MV-4-11 (cell line): ENCODE data around the gene HSP90AB1.

Source experiments
- DNase-seq: peaks from one replicate; lab custom pipeline; 2025; lab: John Stamatoyannopoulos, UW

The HSP90AB1 gene

DNA sequence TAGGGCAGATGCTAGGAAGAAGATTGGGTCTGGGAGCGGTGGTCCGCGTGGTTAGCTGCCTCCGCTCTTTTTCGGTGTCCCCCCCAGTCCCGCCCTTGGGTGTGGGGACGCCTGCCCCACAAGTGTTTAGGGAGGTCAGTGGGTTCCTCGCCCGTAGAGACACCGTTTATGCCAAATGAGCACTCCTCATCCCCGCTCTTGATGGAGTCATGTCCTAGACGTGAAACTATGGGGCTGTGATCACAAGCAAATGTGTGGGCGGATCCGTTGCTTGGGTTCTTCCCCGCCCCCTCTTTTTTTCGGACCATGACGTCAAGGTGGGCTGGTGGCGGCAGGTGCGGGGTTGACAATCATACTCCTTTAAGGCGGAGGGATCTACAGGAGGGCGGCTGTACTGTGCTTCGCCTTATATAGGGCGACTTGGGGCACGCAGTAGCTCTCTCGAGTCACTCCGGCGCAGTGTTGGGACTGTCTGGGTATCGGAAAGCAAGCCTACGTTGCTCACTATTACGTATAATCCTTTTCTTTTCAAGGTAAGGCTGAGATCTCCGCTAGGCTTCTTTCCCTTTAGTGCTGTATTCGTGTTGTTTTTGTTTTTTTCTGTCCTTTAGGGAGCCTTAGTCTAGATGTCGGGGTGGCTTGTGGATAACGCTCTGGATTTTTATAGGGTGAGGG, at the start of gene HSP90AB1:
HSP90AB1 (plus strand) TSS at position 439 of the 675 bp plus-strand sequence. CDS start 1,529 bp downstream, outside the sequence.
- DNase-seq, result peak; percentile 94

DNA sequence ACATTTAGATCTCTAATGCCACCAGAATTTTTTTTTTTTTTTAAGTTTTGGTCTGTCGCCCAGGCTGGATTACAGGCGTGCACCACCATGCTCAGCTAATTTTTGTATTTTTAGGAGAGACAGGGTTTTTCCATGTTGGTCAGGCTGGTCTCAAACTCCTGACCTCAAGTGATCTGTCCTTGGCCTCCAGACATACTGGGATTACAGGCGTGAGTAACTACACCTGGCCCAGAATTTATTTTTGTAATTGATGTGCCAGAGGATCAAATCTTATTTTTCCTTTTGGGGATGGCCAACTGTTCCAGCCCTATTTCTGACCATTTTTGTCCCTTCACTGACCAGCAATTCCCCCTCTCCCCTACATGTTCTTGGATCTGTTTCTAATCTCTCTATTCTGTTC, 48.2 kb upstream of the HSP90AB1 start:
- DNase-seq, result no peak

DNA sequence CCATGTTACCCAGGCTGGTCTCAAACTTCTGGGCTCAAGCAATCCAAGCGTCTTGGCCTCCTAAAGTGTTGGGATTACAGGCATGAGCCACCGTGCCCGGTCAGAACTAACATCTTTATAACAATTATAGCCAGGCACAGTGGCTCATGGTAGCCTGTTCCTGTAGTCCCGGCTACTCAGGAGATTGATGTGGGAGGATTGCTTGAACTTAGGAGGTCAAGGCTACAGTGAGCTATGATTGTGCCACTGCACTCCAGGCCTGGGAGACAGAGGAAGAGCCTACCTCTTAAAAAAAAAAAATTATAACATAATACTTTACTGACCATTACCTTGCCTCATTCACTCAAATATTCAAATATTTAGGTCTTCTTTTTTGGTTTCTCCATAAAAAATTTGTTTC, 47.0 kb upstream of the HSP90AB1 start:
- no peak for DNase-seq

DNA sequence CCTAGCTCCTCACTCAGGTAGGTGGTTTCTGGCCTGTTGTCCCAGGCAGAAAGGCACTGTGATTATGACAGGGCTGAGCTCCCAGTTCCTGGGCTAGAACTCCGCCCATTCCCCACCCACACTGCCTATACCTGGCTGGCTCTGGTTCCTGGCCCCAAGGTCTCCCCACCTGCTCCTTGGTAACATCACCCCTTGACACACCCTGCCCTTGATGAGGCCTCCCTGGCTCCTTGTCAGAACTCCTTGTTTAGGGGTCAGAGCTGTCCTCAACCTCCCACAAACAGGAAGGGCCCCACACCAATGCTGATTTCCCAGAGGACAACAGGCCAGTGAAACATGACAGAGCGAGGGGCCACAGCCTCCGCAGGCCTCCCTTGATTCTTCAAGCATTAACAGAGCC, 45.7 kb upstream of the HSP90AB1 start:
- no peak for DNase-seq

DNA sequence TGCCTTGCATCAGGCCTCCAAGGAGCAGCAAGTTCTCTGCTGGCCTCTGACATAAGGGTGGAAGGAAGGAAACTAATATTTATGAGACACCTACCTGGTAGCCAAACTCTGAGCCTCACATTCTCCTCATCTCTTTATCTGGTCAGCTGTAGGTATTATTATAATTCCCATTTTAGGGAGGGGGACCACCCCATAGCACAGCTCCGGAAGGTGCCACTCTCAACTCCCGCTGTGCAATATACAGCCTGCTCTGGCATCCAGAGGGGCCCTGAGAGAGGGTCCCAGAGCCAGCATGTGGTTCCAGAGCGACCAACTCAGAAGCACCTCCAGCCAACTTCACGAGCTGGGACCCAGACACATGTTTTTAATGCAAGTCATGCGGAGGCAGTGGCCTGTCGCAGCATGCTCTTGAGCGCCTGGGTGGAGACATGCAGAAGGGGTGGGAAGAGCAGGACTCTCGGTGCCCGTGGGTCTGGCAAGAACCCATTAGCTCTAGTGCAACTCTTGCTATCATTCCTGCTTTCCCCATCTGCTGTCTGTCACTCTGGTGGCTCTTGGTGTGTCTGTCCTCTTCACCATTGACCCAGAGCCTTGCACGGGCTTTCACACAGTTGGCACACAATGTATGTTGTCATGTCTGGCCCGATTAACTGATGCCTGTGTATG, 45.1 kb upstream of the HSP90AB1 start:
- DNase-seq, result no peak

DNA sequence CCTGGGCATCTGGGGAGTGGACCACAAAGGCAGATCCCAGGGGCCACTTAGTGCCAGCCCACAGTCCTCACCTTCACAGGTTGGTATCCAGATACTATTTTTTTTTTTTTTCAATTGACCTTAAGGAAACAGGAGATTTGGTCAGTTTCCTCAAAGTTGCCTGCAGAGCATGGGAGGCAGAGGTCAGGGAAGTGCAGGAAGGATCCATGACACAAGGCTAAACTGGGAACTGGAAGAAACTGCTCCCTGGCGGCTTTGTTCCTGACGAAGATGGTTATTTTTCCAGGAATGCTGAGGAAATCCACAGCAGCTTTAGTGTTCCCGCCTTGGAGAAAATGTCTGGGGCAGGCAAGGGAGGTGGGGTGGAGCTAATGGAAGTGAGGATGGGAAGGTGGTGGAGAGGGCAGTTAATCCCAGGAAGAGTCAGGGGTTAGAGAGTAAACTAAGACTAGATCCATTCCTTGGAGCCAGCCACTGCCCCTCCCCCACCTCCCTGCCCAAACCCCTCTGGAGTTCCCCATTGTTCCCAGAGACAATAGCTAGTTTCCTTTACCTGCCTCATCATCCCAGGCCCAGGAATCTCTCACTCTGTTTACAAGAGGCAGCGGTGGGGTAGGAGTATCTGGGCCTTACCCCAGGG, 44.4 kb upstream of the HSP90AB1 start:
- DNase-seq, result no peak

DNA sequence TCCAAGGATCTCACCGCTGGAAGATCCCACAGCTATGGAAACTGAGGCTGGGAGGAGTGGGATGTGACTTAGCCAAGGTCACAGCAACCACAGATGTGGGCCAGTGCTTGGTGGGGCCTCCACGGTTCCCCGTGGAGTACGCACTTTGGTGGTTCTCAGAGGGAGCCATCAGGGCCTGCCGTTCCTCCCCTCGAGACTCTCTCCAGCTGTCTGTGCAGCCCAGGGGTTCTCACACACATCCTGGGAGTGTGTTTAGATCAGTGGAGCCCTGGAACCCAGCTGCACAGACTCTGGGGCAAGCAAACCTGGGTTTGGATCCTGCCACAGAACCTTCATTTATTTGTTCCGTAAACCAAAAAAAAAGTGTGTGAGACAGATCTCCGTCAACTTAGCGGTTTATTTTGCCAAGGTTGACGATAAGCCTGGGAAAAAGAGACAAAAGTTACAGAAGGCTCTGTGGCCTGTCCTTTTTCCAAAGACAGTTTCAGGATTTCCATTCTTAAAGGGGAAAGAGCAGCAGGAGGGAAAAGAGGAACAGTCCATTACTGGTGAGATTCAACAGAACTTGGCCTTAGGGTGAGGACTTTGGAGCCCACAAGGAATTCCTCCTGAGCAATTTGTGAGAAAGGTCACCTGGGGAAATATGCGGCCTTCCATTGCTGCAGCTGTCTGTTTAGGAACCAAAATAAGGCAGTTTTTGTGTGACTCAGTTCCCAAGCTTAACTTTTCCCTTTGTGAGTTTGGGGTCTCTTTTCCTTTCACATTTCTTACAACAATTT, 43.7 kb upstream of the HSP90AB1 start:
- DNase-seq, result no peak

DNA sequence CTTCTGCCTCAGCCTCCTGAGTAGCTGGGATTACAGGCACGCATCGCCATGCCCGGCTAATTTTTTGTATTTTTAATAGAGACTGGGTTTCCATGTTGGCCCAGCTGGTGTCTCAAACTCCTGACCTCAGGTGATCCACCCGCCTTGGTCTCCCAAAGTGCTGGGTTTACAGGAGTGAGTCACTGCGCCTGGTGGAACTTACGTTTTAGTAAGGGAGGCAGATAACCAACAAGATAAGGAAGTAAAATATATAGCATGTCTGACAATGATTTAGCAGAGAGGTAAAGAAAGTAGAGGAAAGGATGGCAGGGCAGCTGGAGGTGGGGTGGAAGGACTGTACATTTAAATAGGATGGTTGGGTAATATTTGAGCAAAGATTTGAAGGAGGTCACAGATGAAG, 42.9 kb upstream of the HSP90AB1 start:
- no peak for DNase-seq

DNA sequence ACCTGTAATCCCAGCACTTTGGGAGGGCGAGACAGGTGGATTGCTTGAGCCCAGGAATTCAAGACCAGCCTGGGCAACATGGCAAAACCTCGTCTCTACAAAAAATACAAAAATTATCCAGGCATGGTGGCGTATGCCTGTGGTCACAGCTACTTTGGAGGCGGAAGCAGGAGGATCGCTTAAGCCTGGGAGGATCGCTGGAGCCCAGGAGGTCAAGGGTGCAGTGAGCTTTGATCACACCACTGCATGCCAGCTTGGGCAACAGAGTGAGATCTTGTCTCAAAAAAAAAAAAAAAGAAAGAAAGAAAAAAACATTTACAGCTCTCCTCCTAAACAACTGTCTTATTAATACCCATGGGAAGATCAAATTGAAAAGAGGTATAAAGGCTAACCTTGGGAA, 38.9 kb upstream of the HSP90AB1 start:
- DNase-seq, result no peak

DNA sequence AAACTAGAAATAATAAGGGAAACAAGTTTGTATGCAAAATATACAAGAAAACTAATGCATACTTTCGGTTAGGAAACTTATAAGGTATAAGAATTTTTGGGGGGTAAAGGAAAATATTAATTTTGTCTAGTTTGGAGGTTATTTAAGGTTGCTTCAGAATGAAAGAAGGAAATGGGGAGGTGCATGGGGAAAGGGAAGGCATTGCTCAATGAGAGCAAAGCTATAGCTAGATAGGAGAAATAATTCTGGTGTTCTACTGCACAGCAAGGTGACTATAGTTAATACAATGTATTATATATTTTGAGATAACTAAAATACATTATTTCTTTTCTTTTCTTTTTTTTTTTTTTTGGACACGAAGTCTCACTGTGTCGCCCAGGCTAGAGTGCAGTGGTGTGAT, 35.6 kb upstream of the HSP90AB1 start:
- DNase-seq, result peak; percentile 42

DNA sequence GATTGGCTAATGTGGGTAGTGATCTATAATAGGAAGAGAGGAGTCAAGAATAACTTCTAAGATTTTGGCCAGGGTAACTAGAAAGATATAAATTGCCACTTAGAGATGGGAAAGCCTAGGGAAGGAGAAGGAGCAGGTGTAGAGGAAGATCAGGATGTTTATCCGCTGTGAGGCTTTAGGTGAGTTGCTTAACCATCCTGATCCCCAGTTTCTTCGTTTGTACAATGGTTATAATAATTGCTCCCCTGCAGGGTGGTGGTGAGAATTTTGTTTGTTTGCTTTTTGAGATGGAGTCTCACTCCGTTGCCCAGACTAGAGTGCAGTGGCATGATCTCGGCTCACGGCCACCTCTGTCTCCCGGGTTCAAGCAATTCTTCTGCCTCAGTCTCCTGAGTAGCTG, 32.6 kb upstream of the HSP90AB1 start:
- no peak for DNase-seq

DNA sequence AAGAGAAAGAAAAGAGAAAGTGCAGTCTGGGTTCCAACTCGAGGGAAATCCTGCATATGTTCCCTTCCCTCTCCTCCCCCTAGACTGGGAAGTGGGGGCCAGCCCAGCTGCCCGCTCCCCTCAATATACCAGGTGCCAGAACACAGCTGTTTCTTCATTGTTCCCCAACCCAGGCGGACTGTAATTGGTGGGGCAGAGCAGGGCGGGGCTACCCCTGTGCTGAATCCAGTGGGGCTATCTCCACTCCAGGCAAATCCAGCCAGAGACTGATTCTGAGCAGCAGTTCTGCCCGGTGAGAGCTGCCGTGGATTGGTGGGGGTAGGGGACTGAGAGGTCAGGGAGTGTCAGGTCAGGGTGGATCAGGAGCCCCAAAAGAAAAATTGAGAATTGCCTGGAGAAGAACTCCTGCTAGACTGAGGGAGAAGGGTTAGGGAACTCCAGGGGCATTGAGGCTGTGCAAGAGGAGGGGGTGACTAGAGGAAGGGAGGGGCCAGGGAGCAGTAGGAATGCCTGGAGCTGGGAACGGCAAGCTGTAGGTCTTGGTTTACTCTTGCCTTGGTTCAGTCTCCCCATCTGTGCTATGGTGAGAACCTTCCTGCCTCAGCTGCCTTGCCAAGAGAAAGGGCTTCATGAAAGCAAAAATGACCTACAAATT, 30.1 kb upstream of the HSP90AB1 start, which contains the start of gene MYMX:
MYMX (plus strand) TSS at position 250 of the 655 bp plus-strand sequence. CDS start 546 bp downstream, outside the sequence.
- DNase-seq, result peak; percentile 48

DNA sequence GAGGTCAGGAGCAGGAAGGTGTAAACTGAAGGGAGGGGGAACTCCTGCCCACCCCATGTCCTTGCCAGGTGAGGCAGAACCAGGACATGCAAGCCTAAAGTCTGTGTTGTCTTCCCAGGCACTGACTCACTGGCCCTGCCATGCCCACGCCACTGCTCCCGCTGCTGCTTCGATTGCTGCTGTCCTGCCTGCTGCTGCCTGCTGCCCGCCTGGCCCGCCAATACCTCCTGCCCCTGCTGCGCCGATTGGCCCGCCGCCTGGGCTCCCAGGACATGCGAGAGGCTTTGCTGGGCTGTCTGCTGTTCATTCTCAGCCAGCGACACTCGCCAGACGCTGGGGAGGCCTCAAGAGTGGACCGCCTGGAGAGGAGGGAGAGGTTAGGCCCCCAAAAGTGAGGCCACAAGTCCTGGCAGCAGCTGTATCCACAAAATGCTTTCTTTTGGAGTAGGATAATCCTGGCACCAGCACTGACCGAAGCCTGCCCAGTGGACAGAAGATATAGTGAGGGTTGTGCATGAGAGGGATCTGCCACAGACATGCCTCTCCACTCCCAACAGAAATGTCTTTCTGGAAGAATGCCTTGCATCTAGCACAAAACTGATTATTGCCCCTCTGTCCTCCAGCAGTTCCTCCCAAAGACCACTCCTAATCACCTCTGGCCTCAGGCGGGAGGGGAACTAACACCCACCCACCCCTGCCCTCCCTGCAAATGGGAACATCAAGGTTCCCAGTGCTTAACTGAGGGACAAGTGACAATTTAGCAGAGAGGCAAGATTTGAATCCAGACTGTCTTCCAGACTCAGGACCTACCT, 29.4 kb upstream of the HSP90AB1 start:
- no peak for DNase-seq

DNA sequence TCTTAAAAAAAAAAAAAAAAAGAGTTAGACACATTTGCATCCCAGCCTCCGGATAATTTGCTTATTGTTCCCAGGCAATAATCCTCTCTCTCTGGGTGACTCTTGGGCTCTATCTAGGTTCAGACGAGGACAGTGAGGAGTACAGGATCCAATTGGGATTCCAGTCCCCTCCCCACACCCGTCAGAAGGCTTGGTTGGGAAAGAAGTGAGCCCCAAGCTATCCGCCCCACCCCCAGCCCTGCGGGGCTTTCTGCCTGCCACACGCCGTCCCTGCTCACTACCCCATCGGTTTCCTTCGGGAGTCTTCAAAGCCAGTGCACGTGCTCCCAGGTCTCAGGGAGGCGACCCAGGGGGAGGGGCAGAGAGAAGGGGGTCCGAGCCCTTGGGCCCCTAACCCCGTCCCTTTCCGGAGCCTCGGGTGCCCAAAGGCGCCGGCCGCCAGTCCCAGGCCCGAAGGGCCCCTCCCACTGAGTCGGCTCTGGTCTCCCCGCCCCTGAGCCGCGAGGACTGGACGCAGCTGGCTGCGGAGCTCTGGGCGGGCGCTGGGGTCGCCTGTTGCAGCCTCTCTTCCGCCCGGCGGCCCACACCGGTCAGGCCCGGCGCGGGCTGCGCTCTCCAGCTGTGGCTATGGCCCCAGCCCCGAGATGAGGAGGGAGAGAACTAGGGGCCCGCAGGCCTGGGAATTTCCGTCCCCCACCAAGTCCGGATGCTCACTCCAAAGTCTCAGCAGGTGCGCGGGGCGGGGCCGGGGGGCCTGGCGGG, 27.7 kb upstream of the HSP90AB1 start:
- DNase-seq, result peak; percentile 47

DNA sequence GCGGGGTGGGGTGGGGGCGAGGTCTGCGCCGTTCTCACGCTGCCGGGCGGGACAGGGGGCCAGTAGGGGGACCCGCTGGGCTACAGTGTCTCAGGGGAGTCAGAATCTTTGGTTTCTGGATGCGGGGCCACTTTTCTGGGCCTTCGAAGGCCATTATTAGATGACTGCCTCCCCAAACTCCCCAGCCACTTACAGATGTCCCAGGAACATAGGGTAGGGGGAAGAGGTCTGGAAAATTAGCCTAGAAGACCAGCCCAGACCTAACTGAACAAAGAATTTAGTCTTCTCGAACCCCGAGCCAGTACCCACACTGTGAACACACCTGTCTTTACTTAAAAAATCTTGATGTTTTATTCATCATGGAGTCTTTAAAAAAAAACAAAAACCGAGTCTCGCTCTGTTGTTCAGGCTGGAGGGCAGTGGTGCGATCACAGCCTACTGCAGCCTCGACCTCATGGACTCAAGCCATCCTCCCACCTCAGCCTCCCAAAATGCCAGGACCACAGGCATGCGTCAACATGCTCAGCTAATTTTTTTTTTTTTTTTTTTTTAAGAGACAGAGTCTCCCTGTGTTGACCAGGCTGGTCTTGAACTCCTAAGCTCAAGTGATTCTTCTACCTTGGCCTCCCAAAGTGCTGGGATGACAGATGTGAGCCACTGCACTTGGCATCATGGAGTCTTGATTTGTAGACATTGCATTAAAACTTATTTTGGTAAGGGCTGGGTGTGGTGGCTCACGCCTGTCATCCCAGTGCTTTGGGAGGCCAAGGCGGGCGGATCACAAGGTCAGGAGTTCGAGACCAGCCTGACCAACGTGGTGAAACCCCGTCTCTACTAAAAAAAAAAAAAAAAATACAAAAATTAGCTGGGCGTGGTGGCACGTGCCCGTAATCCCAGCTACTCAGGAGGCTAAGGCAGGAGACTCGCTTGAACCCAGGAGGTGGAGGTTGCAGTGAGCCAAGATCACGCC, 26.8 kb upstream of the HSP90AB1 start:
- DNase-seq, result no peak

DNA sequence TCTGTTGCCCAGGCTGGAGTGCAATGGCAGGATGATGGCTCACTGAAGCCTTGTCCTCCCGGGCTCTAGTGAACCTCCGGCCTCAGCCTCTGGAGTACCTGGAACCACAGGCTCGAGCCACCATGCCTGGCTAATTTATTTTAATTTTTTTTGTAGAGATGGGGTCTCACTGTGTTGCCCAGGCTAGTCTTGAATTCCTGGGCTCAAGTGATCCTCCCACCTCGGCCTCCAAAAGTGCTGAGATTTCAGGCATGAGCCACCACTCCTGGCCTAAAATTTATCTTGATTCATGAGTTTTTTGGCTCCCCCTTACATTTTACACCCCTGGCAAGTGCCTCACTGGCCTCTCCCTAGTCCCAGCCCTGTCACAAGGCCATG, 26.0 kb upstream of the HSP90AB1 start:
- DNase-seq, result no peak

DNA sequence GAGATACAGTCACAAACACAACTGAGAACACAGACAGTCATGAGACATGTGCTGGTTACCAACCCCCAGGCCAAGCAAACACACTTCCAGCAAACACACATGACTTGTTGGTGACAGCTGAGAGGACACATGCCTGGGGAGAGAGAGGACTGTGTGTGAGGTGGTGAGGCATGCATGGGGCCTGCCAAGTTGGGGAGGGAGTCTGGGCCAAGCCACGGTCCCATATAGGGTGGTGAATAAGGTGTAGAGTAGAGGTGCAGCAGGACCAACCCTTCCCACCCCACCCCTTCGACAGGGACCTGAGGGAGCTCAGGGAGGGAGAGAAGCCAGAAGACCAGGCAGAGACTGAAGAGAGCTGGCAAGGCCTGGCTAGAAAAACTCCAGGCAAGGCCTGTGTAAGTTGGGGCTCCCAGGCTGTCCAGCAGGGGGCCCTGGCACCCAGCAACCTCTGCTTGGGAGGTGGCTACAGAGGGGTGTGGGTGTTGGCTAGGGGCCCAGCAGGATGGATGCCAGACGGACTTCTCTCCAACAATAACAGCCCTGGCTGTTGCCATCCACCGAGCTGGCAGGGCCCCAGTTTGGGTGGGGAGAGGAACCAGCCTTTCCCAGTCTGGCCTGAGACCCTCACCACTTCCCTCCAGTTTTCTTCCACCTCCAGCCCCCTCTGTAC, 25.5 kb upstream of the HSP90AB1 start:
- DNase-seq, result peak; percentile 71

DNA sequence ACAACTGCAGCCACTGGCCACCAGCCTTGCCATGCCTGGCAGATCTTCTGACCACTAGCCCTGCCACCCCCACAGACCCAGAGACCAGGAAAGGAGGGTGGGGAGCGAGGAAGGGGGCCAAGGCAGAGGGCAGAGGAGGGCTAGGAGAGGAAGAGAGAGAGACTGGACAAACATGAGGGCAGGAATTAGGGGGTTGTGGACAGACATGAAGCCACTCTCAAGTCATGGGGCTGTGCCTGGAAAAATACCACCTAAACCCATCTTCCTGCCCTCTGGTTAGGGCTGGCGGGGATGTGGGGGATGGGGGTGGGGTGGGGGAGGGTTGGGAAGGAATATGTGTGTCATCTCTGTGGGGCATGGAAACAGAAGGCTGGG, 25.0 kb upstream of the HSP90AB1 start:
- no peak for DNase-seq
